ENCODE results near the gene OSBPL3. TPM values are rescaled to one million over a fixed set of nuclear protein-coding genes. Genes with fewer than 3 reads are reported as not detected.

OSBPL3 gene
- total and polyA plus RNA-seq, 2 donors = 9.1 to 23.3 TPM

DNA sequence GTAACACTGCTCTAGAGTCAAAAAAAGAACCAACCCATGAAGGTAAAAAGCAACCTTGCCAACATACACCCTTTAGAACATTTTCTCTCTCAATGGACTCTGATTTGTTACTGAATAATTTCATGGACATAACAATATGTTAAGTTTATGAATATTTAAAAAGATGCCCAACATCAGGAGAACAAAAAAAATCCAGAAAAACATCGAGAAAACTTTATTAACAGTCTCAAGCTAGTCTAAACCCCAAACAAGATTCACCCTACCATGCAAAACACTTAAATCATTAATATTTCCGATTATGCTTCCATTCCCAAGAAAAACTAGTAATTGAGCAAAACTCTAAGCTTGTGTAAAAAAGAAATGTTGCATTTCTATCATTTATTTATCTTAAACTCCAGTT lies 46.7 kb downstream of the OSBPL3 start:
- no peak for DNase-seq (ENCODE audit: low read depth in 6 of 9, low spot score in 9 of 9)
- no peaks in the 10 kb centered on the region for H3K4me1 ChIP-seq (ENCODE audit: control insufficient read depth in 2 of 2, insufficient read depth in 2 of 2, low read length in 2 of 2)
- no peaks in the 10 kb centered on the region for H3K9me3 ChIP-seq (ENCODE audit: control insufficient read depth in 2 of 2, insufficient read depth in 1 of 2, low read length in 1 of 2)
- no peak overlapping the region for H3K27ac ChIP-seq (ENCODE audit: low read depth in 1 of 2, low read length in 1 of 2)
- no peaks in the 10 kb centered on the region for H3K36me3 ChIP-seq (ENCODE audit: control insufficient read depth in 2 of 2, insufficient read depth in 2 of 2, low read length in 1 of 2)
- 97% methylated on average over 2 of the region's 2 CpGs for WGBS
- H3K4me3 ChIP-seq (ENCODE audit: low read length in 2 of 2) = no peak overlapping the region
- H3K27me3 ChIP-seq (ENCODE audit: control insufficient read depth in 2 of 2, insufficient read depth in 1 of 2, low read length in 1 of 2) = no peaks in the 10 kb centered on the region

GRCh38 chr7:24932815-24933214 lies 47.2 kb downstream of the OSBPL3 start:
- Histone ChIP-seq H3K4me3 (ENCODE audit: low read length in 2 of 2) (no peak overlapping the region), H3K36me3 (ENCODE audit: control insufficient read depth in 2 of 2, insufficient read depth in 2 of 2, low read length in 1 of 2) (no peaks in the 10 kb centered on the region), H3K4me1 (ENCODE audit: control insufficient read depth in 2 of 2, insufficient read depth in 2 of 2, low read length in 2 of 2) (no peaks in the 10 kb centered on the region), H3K9me3 (ENCODE audit: control insufficient read depth in 2 of 2, insufficient read depth in 1 of 2, low read length in 1 of 2) (no peaks in the 10 kb centered on the region), H3K27ac (ENCODE audit: low read depth in 1 of 2, low read length in 1 of 2) (no peak overlapping the region), H3K27me3 (ENCODE audit: control insufficient read depth in 2 of 2, insufficient read depth in 1 of 2, low read length in 1 of 2) (no peaks in the 10 kb centered on the region)
- 96% methylated on average over 10 of the region's 10 CpGs for WGBS
- DNase-seq (ENCODE audit: low read depth in 6 of 9, low spot score in 9 of 9) = no peak

- Histone ChIP-seq H3K27ac (ENCODE audit: low read depth in 1 of 2, low read length in 1 of 2) (no peak overlapping the region), H3K27me3 (ENCODE audit: control insufficient read depth in 2 of 2, insufficient read depth in 1 of 2, low read length in 1 of 2) (no peaks in the 10 kb centered on the region), H3K36me3 (ENCODE audit: control insufficient read depth in 2 of 2, insufficient read depth in 2 of 2, low read length in 1 of 2) (no peaks in the 10 kb centered on the region), H3K4me1 (ENCODE audit: control insufficient read depth in 2 of 2, insufficient read depth in 2 of 2, low read length in 2 of 2) (no peaks in the 10 kb centered on the region), H3K9me3 (ENCODE audit: control insufficient read depth in 2 of 2, insufficient read depth in 1 of 2, low read length in 1 of 2) (no peaks in the 10 kb centered on the region), H3K4me3 (ENCODE audit: low read length in 2 of 2) (no peak overlapping the region)
- DNase-seq (ENCODE audit: low read depth in 6 of 9, low spot score in 9 of 9) = no peak
- 96% methylated on average over 3 of the region's 3 CpGs for WGBS
Observed at GRCh38 chr7:24932389-24932788, 47.6 kb downstream of the OSBPL3 start.

- no peak overlapping the region for H3K4me3 ChIP-seq (ENCODE audit: low read length in 2 of 2)
- H3K9me3 ChIP-seq (ENCODE audit: control insufficient read depth in 2 of 2, insufficient read depth in 1 of 2, low read length in 1 of 2) = no peaks in the 10 kb centered on the region
- no peaks in the 10 kb centered on the region for H3K36me3 ChIP-seq (ENCODE audit: control insufficient read depth in 2 of 2, insufficient read depth in 2 of 2, low read length in 1 of 2)
- DNase-seq (ENCODE audit: low read depth in 6 of 9, low spot score in 9 of 9) = no peak
- H3K4me1 ChIP-seq (ENCODE audit: control insufficient read depth in 2 of 2, insufficient read depth in 2 of 2, low read length in 2 of 2) = no peaks in the 10 kb centered on the region
- H3K27ac ChIP-seq (ENCODE audit: low read depth in 1 of 2, low read length in 1 of 2) = no peak overlapping the region
- 98% methylated on average over 3 of the region's 3 CpGs for WGBS
- no peaks in the 10 kb centered on the region for H3K27me3 ChIP-seq (ENCODE audit: control insufficient read depth in 2 of 2, insufficient read depth in 1 of 2, low read length in 1 of 2)
Observed at GRCh38 chr7:24931844-24932243, 48.1 kb downstream of the OSBPL3 start.

- H3K27ac ChIP-seq (ENCODE audit: low read depth in 1 of 2, low read length in 1 of 2) = no peak overlapping the region
- DNase-seq (ENCODE audit: low read depth in 6 of 9, low spot score in 9 of 9) = no peak
- no peaks in the 10 kb centered on the region for H3K36me3 ChIP-seq (ENCODE audit: control insufficient read depth in 2 of 2, insufficient read depth in 2 of 2, low read length in 1 of 2)
- WGBS = 95% methylated on average over 1 of the region's 1 CpG
- H3K27me3 ChIP-seq (ENCODE audit: control insufficient read depth in 2 of 2, insufficient read depth in 1 of 2, low read length in 1 of 2) = no peaks in the 10 kb centered on the region
- H3K4me3 ChIP-seq (ENCODE audit: low read length in 2 of 2) = no peak overlapping the region
- no peaks in the 10 kb centered on the region for H3K9me3 ChIP-seq (ENCODE audit: control insufficient read depth in 2 of 2, insufficient read depth in 1 of 2, low read length in 1 of 2)
- no peaks in the 10 kb centered on the region for H3K4me1 ChIP-seq (ENCODE audit: control insufficient read depth in 2 of 2, insufficient read depth in 2 of 2, low read length in 2 of 2)
Observed at GRCh38 chr7:24930856-24931255, 49.1 kb downstream of the OSBPL3 start.

DNA sequence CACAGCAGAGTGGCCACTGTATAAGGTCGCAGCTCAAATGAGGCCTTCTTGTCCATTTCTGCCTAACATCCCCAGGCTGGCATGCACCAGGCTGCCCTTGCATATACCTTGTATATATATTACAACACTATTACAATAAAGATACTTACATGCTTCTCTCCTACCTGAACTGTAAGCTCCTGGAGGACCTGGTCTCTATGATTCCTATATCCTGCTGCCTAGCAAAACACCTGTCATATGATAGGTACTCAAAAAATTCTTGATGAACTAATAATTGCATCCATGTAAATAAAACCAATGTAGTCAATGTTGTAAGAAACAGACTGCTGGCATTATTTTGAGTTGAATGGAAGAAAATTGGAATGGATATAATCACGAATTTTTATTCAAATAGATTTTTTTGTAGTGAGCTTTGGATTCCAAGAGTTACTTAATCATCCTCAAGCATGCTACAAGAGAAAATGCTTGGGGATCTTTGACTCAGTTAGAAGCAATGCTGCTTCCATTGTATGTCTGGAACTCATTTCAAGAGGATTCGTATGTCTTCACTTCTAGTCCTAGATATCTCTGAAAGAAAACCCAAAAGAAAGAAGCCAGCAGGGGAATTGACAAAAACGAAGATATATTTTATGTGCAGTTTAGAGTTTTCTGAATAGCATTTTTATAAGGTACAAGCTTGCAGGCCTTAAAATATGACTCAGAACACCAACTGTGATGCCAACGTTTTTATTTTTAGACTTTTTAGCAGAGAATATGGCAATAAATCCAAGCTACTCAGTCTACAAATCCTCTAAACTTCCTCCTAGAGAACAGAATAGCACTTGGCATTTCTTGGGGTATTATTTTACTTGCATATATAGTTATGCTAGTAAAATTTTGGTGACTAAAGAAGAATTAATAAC lies 53.1 kb downstream of the OSBPL3 start:
- no peaks in the 10 kb centered on the region for H3K9me3 ChIP-seq (ENCODE audit: control insufficient read depth in 2 of 2, insufficient read depth in 1 of 2, low read length in 1 of 2)
- no peak for DNase-seq (ENCODE audit: low read depth in 6 of 9, low spot score in 9 of 9)
- H3K36me3 ChIP-seq (ENCODE audit: control insufficient read depth in 2 of 2, insufficient read depth in 2 of 2, low read length in 1 of 2) = no peaks in the 10 kb centered on the region
- H3K4me3 ChIP-seq (ENCODE audit: low read length in 2 of 2) = no peak overlapping the region
- no peak overlapping the region for H3K27ac ChIP-seq (ENCODE audit: low read depth in 1 of 2, low read length in 1 of 2)
- 85% methylated on average over 5 of the region's 5 CpGs for WGBS
- peaks cover 0 to 9% of the 10 kb centered on the region in 2 donors for H3K4me1 ChIP-seq (ENCODE audit: control insufficient read depth in 2 of 2, insufficient read depth in 2 of 2, low read length in 2 of 2)
- no peaks in the 10 kb centered on the region for H3K27me3 ChIP-seq (ENCODE audit: control insufficient read depth in 2 of 2, insufficient read depth in 1 of 2, low read length in 1 of 2)

DNA sequence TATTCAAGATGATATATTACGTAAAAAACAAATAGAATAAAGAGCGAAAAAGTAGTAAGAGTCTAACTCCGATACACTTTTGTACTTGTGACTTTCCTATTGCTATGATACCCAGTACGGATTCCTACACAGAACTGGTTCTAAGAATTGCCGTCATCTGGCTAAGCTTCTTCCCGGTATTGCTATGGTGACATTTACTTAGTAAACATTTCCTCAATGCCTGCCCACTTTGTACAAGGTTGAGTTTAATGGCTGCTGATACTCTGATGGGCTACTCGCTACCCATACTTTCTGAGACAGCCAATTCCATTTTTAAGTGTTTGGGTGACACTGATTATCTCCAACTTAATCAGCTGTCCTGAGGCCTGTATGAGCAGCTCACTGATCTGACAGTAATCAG lies 55.6 kb downstream of the OSBPL3 start:
- Histone ChIP-seq H3K27ac (ENCODE audit: low read depth in 1 of 2, low read length in 1 of 2) (no peak overlapping the region), H3K9me3 (ENCODE audit: control insufficient read depth in 2 of 2, insufficient read depth in 1 of 2, low read length in 1 of 2) (no peaks in the 10 kb centered on the region), H3K36me3 (ENCODE audit: control insufficient read depth in 2 of 2, insufficient read depth in 2 of 2, low read length in 1 of 2) (no peaks in the 10 kb centered on the region), H3K4me1 (ENCODE audit: control insufficient read depth in 2 of 2, insufficient read depth in 2 of 2, low read length in 2 of 2) (peaks cover 0 to 14% of the 10 kb centered on the region in 2 donors), H3K4me3 (ENCODE audit: low read length in 2 of 2) (no peak overlapping the region), H3K27me3 (ENCODE audit: control insufficient read depth in 2 of 2, insufficient read depth in 1 of 2, low read length in 1 of 2) (no peaks in the 10 kb centered on the region)
- WGBS = 95% methylated on average over 7 of the region's 7 CpGs
- no peak for DNase-seq (ENCODE audit: low read depth in 6 of 9, low spot score in 9 of 9)

GRCh38 chr7:24923172-24923865 lies 56.7 kb downstream of the OSBPL3 start:
- H3K36me3 ChIP-seq (ENCODE audit: control insufficient read depth in 2 of 2, insufficient read depth in 2 of 2, low read length in 1 of 2) = no peaks in the 10 kb centered on the region
- peak in 1 of 9 donors; percentile 23 for DNase-seq (ENCODE audit: low read depth in 6 of 9, low spot score in 9 of 9)
- 94% methylated on average over 9 of the region's 9 CpGs for WGBS
- no peak overlapping the region for H3K27ac ChIP-seq (ENCODE audit: low read depth in 1 of 2, low read length in 1 of 2)
- H3K4me1 ChIP-seq (ENCODE audit: control insufficient read depth in 2 of 2, insufficient read depth in 2 of 2, low read length in 2 of 2) = peaks cover 0 to 14% of the 10 kb centered on the region in 2 donors
- no peaks in the 10 kb centered on the region for H3K27me3 ChIP-seq (ENCODE audit: control insufficient read depth in 2 of 2, insufficient read depth in 1 of 2, low read length in 1 of 2)
- no peak overlapping the region for H3K4me3 ChIP-seq (ENCODE audit: low read length in 2 of 2)
- no peaks in the 10 kb centered on the region for H3K9me3 ChIP-seq (ENCODE audit: control insufficient read depth in 2 of 2, insufficient read depth in 1 of 2, low read length in 1 of 2)

DNA sequence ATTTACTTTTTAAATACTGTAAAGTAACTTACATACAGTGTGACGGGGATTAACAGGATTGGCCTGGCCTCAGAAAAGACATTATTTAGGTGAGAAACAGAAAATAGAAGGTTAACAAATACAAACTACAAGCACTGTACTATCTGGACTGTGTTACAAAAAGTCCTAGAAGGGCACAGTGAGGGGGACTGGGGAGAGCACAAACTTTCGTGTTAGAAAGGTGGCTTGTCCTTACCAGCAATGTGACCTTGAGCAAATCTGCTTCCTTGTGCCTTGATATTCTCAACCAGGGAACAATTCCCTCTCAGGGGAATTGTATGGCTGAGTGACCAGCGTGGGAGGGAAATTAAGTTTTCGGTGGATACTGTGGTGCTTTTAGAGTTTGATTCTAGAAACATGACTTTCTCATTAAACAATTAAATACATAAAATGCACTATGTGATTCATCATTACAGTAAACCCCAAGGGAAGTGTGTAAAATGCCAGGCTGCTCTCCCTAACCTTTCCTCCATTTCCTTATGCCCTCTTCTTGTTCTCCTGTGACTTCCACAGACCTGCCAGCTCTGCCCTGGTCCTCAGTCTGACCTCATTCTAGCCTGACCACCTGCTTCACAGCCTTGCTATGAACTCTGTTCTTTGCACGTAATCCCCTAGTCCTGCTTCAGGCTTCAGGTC lies 57.7 kb downstream of the OSBPL3 start:
- Histone ChIP-seq H3K36me3 (ENCODE audit: control insufficient read depth in 2 of 2, insufficient read depth in 2 of 2, low read length in 1 of 2) (no peaks in the 10 kb centered on the region), H3K27me3 (ENCODE audit: control insufficient read depth in 2 of 2, insufficient read depth in 1 of 2, low read length in 1 of 2) (no peaks in the 10 kb centered on the region), H3K4me1 (ENCODE audit: control insufficient read depth in 2 of 2, insufficient read depth in 2 of 2, low read length in 2 of 2) (peaks cover 0 to 14% of the 10 kb centered on the region in 2 donors), H3K9me3 (ENCODE audit: control insufficient read depth in 2 of 2, insufficient read depth in 1 of 2, low read length in 1 of 2) (no peaks in the 10 kb centered on the region), H3K4me3 (ENCODE audit: low read length in 2 of 2) (no peak overlapping the region), H3K27ac (ENCODE audit: low read depth in 1 of 2, low read length in 1 of 2) (no peak overlapping the region)
- DNase-seq (ENCODE audit: low read depth in 6 of 9, low spot score in 9 of 9) = no peak
- WGBS = 96% methylated on average over 5 of the region's 5 CpGs

Data from thymus (tissue), 11 donors.